ENCODE measurements around the gene ACBD6.
"Not testable (repeated sequence)": the region's sequence is repeated elsewhere in the genome, so short reads cannot be mapped to it uniquely, and the experiment has no call there.

Gene ACBD6, protein sequence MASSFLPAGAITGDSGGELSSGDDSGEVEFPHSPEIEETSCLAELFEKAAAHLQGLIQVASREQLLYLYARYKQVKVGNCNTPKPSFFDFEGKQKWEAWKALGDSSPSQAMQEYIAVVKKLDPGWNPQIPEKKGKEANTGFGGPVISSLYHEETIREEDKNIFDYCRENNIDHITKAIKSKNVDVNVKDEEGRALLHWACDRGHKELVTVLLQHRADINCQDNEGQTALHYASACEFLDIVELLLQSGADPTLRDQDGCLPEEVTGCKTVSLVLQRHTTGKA

DNA sequence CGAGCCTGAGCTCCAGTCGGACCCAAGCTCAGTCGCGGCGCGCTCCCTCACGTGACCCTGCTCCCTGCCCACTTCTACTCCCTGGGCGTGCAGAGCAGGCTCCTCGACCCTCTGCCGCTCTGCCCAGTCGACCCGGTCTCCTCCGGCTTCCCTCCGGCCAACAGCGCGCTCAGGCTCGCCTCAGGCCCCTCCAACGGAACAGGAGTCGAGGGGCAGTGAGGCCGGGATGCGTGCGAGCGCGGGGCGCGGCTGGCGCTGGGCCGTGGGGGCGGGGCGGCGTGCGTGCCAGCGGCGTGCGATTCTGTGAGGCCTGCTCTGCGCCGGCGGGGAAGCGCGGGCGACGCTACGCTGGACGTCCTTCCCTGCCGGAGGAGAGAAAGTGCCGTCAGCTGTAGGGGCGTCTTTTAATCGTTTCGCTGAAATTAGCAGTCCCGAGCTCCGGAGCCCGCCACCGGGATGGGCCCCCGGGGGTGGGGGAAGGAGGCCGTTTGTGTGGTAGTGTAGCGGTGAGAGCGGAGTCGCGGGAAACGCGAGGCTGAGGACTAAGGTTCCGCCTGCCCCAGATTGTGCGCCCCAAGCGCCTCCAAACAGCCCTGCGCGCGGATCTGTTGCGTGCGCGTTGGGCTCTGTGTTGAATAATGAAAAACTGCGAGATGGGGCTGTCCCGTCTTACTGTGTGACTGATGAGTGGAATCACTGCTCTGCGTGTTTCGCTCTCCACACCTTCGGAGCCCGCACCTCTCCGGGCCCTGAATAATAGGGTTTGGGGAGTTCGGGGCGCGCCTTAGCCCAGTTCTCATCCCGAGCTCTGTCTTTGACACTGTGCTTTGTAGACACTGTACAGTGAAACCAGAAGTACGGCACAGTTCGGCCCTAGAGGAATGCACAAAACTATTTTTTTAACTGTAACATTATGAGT lies at the start of gene ACBD6:
ACBD6 (minus strand) TSS at position 217 of the 919 bp plus-strand sequence. CDS start 311 bp downstream, outside the sequence.
- in situ Hi-C loops (cut with MboI; ENCODE audit: low sequenced_read_pairs), result no loop called here

DNA sequence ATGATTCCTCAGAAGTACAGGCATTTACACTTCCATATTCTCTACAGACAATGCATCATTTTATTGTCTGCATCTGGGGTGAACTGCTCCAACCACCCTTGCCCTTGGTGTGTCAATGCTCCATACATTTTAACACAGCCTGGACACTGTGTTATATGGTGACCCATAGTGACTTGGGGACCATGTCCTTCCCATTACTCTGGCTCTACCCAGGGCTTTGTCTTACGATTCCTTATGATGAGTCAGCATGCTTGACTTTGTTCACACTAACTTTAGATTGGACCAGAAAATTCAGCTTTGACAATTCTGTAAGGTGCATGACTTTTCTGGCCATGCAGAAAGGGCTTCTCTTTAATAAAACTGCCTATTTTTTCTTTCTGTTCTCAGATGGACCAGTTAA lies 49.6 kb upstream of the ACBD6 start:
- in situ Hi-C loops (cut with MboI; ENCODE audit: low sequenced_read_pairs), result no loop called here

DNA sequence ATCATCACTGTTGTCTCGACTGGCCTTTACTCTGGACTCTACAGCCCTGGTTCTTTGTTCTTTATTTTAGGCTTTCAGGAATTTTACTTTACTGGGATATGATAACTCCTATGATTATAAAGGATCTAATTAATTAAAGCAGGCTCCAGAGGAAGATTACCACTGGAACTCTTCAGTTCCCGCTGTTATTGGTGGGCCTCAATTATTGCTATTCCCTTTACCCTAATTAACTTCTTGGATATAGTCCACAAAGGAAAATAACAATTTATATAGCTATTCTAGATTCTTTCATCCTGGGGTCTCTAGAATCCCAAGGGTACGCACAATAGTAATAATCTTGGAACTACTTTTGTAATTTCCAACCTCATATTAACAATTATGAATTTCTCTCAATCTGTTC lies 47.9 kb upstream of the ACBD6 start:
- in situ Hi-C loops (cut with MboI; ENCODE audit: low sequenced_read_pairs), result no loop called here

DNA sequence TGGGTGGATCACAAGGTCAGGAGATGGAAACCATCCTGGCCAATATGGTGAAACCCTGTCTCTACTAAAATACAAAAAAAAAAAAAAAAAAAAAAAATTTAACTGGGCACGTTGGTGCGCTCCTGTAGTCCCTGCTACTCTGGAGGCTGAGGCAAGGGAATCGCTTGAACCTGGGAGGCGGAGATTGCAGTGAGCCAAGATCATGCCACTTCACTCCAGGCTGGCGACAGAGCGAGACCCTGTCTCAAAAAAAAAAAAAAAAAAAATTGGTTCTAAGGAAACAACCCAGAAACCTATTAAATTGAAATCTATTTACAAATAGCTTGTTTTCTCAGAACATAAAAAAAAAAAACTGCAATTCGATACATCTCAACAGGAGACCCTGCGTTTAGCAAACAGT lies 47.4 kb upstream of the ACBD6 start:
- in situ Hi-C loops (cut with MboI; ENCODE audit: low sequenced_read_pairs), result not testable (repeated sequence)

DNA sequence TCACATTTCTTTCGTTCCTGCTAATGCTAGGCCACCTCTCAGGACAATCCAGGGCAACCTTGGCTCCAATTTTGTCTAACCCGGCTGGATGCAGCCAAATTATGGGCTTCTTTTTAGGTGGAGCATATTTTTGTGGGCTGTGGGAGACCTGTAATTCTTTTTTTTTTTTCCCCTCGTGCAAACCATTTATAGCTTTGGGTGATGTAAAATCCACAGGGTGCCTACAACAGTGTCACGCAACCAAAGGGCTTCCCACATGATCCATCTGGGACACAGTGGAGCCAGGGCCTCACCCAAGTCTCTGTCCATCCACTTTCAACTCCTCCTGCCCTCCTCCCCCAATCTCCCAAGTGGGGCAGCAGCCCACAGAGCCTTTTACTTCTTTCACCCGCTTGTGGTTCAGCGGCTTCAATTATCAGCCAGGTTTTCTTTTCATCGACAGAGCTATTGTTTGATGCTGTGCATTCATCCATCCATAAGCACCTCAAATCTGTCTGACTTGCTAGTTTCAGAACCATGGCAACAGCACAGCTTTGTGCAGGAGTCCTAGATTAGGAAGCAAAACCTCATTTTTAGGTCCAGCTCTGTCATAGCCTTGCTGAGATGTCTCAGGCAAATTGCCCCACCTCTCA lies 46.4 kb upstream of the ACBD6 start:
- in situ Hi-C loops (cut with MboI; ENCODE audit: low sequenced_read_pairs), result no loop called here

DNA sequence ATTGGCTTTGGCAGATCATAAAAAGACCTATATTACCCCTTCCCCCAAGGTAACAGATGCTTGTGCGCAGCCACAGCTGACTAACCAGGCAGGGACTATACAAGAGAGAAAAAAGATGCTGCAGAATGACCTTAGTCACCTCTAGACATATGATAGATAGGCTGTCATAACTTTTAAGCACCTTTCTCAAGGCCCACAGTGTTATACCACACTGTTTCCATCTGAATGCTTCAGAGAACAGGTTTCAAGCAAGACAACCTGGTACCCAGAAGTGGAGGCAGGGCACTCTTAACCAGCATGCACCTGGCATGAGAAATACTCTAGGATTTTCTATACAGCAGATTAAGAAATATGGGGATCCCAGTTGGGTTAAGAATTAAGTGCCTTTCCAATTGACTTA lies 43.6 kb upstream of the ACBD6 start:
- in situ Hi-C loops (cut with MboI; ENCODE audit: low sequenced_read_pairs), result no loop called here

DNA sequence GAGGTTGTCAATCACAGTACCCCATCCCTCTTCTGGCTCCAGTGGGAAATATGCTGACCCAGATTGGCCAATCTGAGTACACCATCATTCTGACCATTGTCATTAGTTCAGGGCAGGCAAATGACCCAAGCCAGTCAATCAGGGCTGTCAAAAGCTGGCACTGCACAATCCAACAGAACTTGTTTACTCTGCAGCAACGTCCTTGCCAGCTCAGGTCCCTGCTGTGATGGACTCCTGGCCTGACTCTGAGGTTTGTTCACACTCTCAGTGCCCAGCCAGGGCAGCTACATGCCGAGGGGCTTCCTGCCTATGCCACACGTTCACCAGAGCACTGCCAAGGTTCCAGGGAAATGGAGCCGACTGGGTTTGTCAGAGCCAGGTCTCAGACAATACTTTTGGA lies 41.7 kb upstream of the ACBD6 start:
- in situ Hi-C loops (cut with MboI; ENCODE audit: low sequenced_read_pairs), result no loop called here

DNA sequence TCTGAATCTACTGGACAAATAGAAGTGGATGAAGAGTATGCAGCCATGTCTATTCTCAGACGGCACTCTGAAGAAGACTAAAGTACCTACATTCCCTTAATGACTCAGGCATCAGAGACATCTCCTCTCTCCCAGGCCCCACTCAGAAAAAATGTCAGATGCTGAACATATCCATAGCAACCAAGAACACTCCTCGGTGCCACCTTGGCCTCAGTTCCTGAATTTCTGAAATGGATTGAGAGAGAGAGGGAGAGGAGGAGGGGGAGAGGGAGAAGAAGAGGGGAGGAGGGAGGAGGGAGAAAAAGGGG lies 40.4 kb upstream of the ACBD6 start:
- in situ Hi-C loops (cut with MboI; ENCODE audit: low sequenced_read_pairs), result no loop called here

DNA sequence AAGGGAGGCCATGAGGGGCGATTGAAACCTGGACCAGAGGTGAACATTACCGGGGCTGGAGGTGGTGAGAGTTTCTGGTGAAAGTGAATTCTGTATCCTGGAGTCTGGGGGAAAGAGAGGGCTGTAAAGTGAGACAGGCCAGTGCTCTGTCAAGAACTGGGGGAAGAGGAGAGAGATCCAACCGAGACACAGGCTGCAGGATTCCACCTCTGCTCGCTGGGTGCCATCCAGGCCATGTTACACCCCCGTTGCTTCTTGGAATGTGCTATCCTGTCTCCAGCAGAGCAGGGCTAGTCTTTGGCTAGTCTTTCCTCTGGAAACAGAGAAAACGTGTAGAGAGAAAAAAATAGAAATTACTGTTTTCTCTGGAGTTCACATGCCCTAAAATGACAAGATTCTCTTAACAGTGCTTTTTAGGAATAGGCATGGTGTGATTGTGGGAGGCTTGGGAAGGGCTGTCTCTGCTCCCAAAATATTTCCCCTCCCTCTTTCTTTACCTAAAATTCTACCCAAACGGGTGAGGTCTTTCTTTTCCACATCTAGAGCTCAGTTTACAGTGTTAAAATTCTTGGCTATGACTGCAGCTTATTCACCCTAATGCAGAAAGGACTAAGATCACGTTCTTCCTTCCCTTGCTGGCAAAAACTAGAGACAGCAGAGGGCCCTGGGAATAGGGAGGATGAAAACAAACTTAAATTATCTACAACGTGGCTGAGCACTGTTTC lies 39.9 kb upstream of the ACBD6 start:
- in situ Hi-C loops (cut with MboI; ENCODE audit: low sequenced_read_pairs), result no loop called here

DNA sequence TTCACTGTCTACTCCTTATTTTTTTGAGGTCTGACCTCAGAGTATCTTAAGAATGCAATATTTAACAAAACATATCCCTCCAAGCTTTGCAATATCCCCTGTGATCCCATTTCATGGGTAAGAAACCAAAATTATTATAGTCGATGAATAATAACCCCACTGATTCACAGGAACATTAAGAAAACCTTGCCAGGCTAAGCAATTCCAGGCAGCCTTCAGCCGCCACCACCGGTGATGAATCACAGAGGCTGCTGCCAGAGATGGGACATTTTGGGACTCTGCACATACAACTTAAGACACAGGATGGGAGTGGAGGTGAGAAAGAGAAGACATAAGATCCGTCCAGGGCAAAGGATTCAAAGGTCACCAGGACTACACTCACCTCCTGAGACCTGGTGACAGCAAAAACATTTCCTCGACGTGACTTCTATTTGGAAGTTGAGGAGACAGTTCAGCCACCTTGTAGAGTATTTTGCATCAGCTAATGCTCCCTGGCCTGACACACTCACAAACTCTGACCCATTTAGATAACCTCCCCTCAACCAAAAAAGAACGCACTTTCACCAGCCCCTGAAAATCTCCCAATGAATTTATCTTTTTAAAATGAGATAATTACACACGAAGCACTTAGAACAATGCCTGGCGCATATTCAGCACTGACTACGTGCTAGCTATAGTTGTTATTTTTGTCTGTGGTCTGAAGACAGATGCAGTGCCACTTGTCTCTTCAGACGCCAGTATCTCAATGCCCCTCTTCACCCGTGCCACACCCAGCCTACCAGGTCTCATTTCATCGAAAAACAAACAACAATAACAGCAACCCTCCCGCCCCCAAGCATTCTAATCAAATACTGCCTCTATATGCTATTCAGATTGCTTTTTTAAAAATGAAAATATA lies 38.6 kb upstream of the ACBD6 start:
- in situ Hi-C loops (cut with MboI; ENCODE audit: low sequenced_read_pairs), result no loop called here

DNA sequence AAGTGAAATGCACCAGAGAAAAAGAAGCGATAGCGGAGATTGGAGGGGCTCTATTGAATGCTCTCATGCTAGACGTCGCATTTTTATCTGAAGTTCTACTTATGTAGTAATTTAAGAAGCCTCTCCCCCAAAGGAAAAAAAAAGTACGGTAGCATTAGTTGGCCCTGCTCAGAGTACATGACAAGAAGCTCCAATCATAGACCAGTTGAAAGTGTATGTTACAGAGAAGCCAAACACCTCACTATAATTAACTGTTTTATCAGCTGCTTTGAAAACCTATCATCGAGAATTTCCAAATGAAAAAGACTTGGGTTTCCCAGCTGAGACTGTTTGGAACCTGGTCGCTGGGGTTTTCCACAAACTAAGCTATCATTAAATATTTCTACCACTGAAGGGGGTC lies 36.8 kb upstream of the ACBD6 start:
- in situ Hi-C loops (cut with MboI; ENCODE audit: low sequenced_read_pairs), result no loop called here

DNA sequence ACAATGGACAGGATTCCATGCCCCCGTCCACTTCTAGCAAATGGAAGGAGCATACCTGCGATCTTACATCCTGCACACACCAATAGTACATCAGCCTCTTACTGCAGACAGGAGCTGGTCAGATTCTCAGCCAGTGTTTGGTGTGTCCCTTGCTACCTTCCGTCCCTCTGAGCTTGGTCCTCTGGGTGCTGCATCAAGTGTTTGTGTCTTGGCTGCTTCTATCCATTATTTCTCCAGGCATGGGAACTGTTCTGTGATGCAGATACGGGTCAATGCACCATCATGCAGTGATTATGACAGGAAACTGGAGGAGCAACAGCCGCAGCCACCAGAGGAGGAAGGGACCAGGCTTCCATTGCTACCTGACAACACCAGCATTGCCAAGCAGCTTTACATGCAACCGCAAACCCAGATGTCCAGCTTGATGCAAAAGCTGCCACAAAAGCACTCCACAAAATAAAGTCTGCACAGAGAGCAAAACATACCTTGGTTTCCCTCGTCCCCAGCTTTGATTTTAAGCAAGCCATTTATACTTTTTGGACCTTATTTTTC lies 34.5 kb upstream of the ACBD6 start:
- in situ Hi-C loops (cut with MboI; ENCODE audit: low sequenced_read_pairs), result no loop called here

DNA sequence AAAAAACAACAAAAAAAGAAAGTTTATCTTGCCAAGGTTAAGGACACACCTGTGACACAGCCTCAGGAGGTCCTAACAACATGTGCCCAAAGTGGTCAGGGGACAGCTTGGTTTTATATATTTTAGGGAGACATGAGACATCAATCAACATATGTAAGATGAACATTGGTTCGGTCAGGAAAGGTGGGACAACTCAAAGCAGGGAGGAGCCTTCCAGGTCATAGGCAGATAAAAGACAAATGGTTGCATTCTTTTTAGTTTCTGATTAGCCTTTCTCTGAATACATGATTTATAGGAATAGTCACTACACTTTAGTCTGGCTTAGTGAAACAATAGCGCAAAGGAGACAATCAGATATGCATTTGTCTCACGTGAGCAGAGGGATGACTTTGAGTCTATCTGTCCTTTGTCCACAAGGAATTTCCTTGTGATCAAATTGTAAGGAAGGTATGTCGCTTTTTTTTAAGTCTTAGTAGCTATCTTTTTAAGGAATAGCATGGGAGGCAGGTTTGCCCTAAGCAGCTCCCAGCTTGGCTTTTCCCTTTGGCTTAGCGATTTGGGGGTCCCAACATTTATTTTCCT lies 33.1 kb upstream of the ACBD6 start:
- in situ Hi-C loops (cut with MboI; ENCODE audit: low sequenced_read_pairs), result no loop called here

DNA sequence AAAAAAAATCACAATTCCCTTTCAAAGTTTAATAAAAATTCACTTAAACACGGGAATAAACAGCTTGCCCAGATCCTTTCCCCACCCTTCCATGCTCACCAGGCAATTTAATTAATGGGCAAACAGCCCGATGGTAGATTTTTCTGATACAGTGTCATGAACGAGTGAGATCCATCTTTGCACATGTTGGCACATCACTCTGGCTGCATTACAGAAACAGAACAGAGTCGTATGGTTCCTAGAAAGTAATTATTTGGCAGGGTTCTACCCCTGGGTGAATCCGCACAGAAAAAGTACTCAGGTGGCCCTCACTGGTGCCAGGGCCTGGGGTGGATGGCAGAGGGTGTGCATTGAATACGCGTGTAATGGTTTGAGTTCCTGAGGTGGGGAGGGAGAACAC lies 31.8 kb upstream of the ACBD6 start:
- in situ Hi-C loops (cut with MboI; ENCODE audit: low sequenced_read_pairs), result no loop called here

DNA sequence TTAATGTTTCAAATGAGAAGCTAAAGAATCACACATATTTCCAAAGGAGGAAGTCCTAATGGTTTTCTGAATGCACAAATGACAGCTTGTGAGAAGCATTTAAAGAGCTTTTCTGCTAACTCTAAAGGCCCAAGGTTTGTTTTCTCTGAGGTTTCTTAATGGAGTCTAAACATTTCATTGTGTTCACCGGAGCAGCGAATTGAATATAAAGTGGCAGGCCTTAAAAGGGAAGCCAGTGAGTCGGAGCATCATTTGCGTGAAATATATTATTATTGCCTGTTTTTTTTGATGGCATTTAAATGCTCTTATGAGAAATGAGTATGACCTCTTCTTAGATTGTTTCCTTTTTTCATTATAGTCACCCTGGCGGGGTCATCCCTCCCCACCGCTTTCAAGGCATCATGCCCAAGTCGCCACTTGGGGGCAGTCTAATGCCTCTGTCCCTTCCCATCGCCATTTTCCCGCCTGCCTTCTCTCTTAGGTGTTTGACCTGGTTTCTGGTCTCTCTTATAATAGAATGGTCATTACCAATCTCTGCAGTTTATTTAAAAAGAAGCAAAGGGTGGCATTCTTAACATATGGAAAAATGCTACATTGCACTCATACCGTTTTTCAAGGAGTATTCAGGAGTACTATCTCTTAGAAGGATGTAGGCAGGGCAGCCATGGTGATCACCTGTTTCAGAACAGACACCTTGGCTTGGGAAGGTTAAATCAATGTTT lies 31.1 kb upstream of the ACBD6 start:
- in situ Hi-C loops (cut with MboI; ENCODE audit: low sequenced_read_pairs), result no loop called here

DNA sequence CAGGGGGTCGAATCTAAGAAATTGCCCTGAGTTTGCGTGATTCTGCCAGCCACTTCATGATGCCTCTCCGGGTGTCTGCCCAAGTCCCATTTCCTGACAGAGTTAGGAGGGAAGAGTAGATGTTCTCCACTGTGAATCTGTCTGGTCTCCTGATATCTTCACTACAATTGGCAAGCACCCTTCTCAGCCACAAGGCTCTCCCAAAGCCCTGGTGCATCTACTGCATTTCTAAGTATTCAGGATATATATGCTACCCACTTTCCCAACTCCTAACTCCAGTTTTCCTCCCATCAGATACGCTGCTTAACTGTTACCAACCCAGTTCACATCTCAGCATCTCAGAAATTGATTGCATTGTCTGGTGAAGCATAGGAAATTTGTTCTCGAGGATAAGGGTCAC lies 30.5 kb upstream of the ACBD6 start:
- in situ Hi-C loops (cut with MboI; ENCODE audit: low sequenced_read_pairs), result no loop called here

DNA sequence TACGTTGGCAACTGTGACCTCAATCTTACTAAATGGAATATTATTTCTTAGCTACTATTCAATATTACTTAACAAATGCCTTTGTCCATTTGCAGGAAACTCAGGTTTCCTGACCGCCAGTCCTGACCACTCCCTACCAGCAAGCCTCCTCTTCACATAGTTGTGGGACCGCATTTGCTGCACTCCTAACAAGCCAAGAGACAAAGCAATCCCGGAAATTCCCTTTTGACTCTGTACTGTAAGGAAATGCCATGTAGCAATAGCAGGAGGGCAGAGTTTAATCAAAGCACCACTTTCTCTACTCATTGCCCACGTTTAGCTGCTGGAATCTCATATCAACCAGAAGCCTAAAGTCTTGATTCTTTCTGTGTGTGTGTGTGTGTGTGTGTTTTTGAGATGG lies 28.1 kb upstream of the ACBD6 start:
- in situ Hi-C loops (cut with MboI; ENCODE audit: low sequenced_read_pairs), result no loop called here

DNA sequence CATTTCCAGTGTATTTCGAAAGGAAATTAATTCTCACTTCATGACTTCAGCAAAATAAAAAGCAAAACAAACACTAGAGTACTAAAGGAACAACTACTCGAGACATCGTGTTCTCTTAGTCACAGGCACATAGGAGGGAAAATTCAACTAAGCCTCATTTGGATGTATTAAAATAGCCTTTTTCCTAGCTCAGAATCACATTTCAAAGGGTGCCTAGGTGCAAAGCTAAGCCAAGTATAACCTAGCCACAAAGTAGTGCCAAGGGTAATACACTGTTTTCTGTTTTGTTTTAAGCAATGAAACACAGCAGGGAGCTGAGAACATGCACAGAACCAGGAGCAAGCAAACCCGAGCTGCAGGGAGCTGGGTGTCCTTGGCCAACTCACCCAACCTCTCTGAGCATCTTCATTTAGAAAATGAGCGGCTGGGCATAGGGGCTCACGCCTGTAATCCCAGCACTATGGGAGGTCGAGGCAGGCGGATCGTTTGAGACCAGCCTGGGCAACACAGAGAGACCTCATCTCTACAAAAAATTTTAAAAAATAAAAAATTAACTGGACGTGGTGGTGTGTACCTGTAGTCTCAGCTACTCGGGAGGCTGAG lies 26.6 kb upstream of the ACBD6 start:
- in situ Hi-C loops (cut with MboI; ENCODE audit: low sequenced_read_pairs), result no loop called here
